ENCODE results near the gene HNRNPL. TPM values are rescaled to one million over a fixed set of nuclear protein-coding genes. Genes with fewer than 3 reads are reported as not detected.
"Not testable (repeated sequence)": the region's sequence is repeated elsewhere in the genome, so short reads cannot be mapped to it uniquely, and the experiment has no call there.

Gene HNRNPL
- total RNA-seq, 6 experiments from 2014 or later: 89.5 to 157 (median 102) TPM

DNA sequence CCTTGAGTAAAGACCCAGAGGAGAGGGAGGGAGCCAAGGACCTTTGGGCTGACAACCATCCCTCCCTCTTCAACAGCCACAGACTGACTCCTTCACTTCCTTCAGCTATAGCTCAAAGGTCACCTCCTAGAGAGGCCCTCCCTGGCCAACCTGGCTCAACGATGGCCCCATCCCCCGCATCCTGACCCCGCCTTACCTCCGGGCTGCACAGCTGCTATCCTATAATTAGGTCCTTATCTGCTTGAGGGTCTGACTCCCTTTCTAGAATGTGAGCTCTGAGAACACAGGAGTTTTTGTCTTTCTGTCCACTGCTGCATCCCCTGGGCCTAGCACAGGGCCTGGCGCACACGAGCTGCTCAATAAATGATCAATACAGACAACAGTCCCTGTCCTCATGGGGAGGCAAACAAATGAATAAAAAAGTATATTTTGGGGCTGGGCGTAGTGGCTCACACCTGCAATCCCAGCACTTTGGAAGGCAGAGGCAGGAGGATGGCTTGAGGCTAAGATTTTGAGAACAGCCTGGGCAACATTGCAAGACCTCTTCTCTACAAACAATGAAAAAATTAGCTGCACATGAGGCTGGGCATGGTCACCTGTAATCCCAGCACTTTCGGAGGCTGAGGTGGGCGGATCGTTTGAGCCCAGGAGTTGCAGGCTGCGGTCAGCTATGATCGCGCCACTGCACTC is 30.4 kb downstream of the HNRNPL start:
- ATAC-seq (peak in 3 of 4 donors; percentile 9 to 46 (median 28)), DNase-seq (peak in 1 of 3 donors; percentile 43)
- intact Hi-C loops (cut with DNase I): loop anchor here (5.0 to 10.0 kb wide), 2 partner anchors 95 to 253 kb away; no protein-coding TSS in a partner anchor
- TF ChIP-seq, protein P1, sequence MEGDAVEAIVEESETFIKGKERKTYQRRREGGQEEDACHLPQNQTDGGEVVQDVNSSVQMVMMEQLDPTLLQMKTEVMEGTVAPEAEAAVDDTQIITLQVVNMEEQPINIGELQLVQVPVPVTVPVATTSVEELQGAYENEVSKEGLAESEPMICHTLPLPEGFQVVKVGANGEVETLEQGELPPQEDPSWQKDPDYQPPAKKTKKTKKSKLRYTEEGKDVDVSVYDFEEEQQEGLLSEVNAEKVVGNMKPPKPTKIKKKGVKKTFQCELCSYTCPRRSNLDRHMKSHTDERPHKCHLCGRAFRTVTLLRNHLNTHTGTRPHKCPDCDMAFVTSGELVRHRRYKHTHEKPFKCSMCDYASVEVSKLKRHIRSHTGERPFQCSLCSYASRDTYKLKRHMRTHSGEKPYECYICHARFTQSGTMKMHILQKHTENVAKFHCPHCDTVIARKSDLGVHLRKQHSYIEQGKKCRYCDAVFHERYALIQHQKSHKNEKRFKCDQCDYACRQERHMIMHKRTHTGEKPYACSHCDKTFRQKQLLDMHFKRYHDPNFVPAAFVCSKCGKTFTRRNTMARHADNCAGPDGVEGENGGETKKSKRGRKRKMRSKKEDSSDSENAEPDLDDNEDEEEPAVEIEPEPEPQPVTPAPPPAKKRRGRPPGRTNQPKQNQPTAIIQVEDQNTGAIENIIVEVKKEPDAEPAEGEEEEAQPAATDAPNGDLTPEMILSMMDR (IDR thresholded peaks at IDR 0.05): no peak
- TF ChIP-seq POLR2A (IDR thresholded peaks at IDR 0.05): no peak
- Histone ChIP-seq H3K36me3 (peaks cover 0 to 35% (median 16%) of the 10 kb centered on the region in 4 donors), H3K27ac (no peak overlapping the region), H3K4me1 (peaks cover 0 to 16% (median 2%) of the 10 kb centered on the region in 4 donors), H3K27me3 (no peaks in the 10 kb centered on the region), H3K4me3 (no peak overlapping the region), H3K9me3 (no peaks in the 10 kb centered on the region)
- WGBS (ENCODE audit: insufficient coverage, low coverage, low lambda C conversion rate, missing lambda C conversion rate): 59% methylated on average over 8 of the region's 13 CpGs

GRCh38 chr19:38817081-38817480 is 32.7 kb downstream of the HNRNPL start:
- DNase-seq: peak in 1 of 3 donors; percentile 44
- H3K9me3 ChIP-seq: no peaks in the 10 kb centered on the region

GRCh38 chr19:38816131-38816750 is 33.5 kb downstream of the HNRNPL start:
- no peak overlapping the region for H3K4me3 ChIP-seq
- peak in 1 of 3 donors; percentile 35 for DNase-seq
- H3K27me3 ChIP-seq: no peaks in the 10 kb centered on the region
- H3K4me1 ChIP-seq: peaks cover 0 to 30% (median 6%) of the 10 kb centered on the region in 4 donors
- 96% methylated on average over 7 of the region's 18 CpGs for WGBS (ENCODE audit: insufficient coverage, low coverage, low lambda C conversion rate, missing lambda C conversion rate)
- peaks cover 0 to 33% (median 15%) of the 10 kb centered on the region in 4 donors for H3K36me3 ChIP-seq
- intact Hi-C loops (cut with DNase I): loop anchor here (5.0 to 10.0 kb wide), 2 partner anchors 91 to 256 kb away; no protein-coding TSS in a partner anchor
- ATAC-seq: no peak
- no peak overlapping the region for H3K27ac ChIP-seq
- H3K9me3 ChIP-seq: no peaks in the 10 kb centered on the region
- TF ChIP-seq POLR2A (IDR thresholded peaks at IDR 0.05): no peak
- TF ChIP-seq, protein P1 (IDR thresholded peaks at IDR 0.05): no peak

More at GRCh38 chr19:38817081-38817480, 32.7 kb downstream of the HNRNPL start:
- 96% methylated on average over 4 of the region's 15 CpGs for WGBS (ENCODE audit: insufficient coverage, low coverage, low lambda C conversion rate, missing lambda C conversion rate)
- TF ChIP-seq, protein P1 (IDR thresholded peaks at IDR 0.05): no peak
- no peak for TF ChIP-seq POLR2A (IDR thresholded peaks at IDR 0.05)
- intact Hi-C loops (cut with DNase I): loop anchor here (5.0 to 10.0 kb wide), 2 partner anchors 92 to 255 kb away; no protein-coding TSS in a partner anchor
- H3K27me3 ChIP-seq: no peaks in the 10 kb centered on the region
- H3K27ac ChIP-seq: no peak overlapping the region
- no peak overlapping the region for H3K4me3 ChIP-seq
- peaks cover 0 to 30% (median 6%) of the 10 kb centered on the region in 4 donors for H3K4me1 ChIP-seq
- H3K36me3 ChIP-seq: peaks cover 0 to 33% (median 15%) of the 10 kb centered on the region in 4 donors
- ATAC-seq: no peak

DNA sequence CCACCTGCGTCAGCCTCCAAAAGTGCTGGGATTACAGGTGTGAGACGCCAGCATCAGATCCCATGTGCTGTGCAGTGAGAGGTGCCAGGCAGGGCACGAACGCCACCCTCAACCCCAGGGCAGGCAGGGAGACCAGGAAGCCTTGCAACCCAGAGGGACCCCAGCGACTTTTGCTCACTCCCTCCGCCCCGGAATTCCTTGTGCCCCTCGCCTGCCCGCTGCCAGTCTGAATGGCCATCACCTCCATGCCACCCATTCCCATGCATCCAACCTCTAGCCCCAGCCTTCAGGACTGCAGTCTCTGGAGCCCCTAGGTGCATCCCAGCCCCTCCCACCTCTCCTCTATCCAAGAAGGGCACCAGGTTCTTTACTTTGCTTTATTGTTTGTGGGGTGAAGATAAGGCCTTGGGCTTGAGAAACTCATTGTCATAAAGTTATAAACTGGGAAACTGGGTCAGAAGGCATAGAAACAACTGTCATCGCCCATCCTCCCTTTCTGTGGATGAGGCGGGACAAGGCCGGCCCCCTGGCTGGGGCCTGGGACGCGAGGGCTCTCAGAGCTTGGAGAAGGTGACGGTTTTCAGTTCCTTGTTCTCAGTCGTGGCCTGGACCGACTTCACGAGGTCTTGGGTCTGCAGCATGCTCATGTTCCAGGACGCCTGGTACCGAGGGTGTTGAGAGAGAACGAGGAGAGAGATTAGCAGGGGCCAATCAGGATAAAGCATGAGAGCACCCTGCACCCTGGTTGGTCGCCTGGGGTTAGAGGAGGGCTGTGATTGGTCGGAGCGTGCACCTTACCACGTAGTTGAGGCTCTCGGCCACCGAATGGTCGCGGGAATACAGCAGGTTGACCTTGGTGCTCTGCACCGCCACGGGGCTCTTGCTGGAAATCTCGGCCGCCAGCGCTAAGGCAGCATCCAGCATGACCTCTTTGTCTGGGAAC is 34.5 kb downstream of the HNRNPL start:
- ATAC-seq (no peak), DNase-seq (peak in 1 of 3 donors; percentile 45)
- H3K4me1 ChIP-seq: peaks cover 0 to 24% (median 6%) of the 10 kb centered on the region in 4 donors
- H3K27me3 ChIP-seq: no peaks in the 10 kb centered on the region
- 79% methylated on average over 13 of the region's 34 CpGs for WGBS (ENCODE audit: insufficient coverage, low coverage, low lambda C conversion rate, missing lambda C conversion rate)
- intact Hi-C loops (cut with DNase I): loop anchor here (5.0 to 10.0 kb wide), 2 partner anchors 91 to 257 kb away; no protein-coding TSS in a partner anchor
- TF ChIP-seq, protein P1 (IDR thresholded peaks at IDR 0.05): no peak
- TF ChIP-seq POLR2A (IDR thresholded peaks at IDR 0.05): no peak
- H3K4me3 ChIP-seq: no peak overlapping the region
- H3K36me3 ChIP-seq: peaks cover 0 to 33% (median 15%) of the 10 kb centered on the region in 4 donors
- no peaks in the 10 kb centered on the region for H3K9me3 ChIP-seq
- H3K27ac ChIP-seq: no peak overlapping the region

DNA sequence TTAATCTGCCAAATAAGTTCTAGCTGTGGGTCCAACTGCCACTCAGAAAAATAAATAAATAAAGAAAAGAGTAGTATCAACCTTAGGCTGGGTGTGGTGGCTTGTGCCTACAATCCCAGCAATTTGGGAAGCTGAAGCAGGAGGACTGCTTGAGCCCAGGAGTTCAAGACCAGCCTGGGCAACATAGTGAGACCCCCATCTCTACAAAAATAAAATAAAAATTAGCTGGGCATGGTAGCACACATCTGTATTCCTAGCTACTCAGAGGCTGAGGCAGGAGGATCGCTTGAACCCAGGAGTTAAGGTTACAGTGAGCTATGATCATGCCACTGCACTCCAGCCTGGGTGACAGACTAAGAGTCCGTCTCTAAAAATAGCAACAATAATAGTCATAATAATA is 35.9 kb downstream of the HNRNPL start:
- ATAC-seq, H3K27ac ChIP-seq, H3K27me3 ChIP-seq, H3K9me3 ChIP-seq, DNase-seq, H3K4me3 ChIP-seq: not testable (repeated sequence)
- peaks cover 0 to 14% (median 4%) of the 10 kb centered on the region in 4 donors for H3K4me1 ChIP-seq
- 73% methylated on average over 2 of the region's 2 CpGs for WGBS (ENCODE audit: insufficient coverage, low coverage, low lambda C conversion rate, missing lambda C conversion rate)
- intact Hi-C loops (cut with DNase I): loop anchor here in 1 of 2 donors (10.0 kb wide), 1 partner anchor 89 kb away; no protein-coding TSS in a partner anchor
- H3K36me3 ChIP-seq: peaks cover 0 to 33% (median 13%) of the 10 kb centered on the region in 4 donors
